Activated CD8-positive, alpha-beta T cell treated with anti-CD3 and anti-CD28 coated beads for 36 hours (primary cell): ENCODE data around the gene CSAD. TPM values are rescaled to one million over a fixed set of nuclear protein-coding genes. Genes with fewer than 3 reads are reported as not detected.
A peak's percentile ranks its signal among the peaks of the same experiment; 100 is the strongest.
"Not testable (repeated sequence)": the region's sequence is repeated elsewhere in the genome, so short reads cannot be mapped to it uniquely, and the experiment has no call there.

Experiments
- ATAC-seq: fragments of 200-7000 bp; cut with Tn5 transposase; one replicate; pipeline ENCODE4 v1.10.0; 2021; ENCODE audit warnings: mild to moderate bottlenecking, moderate library complexity
- CTCF ChIA-PET: fragments of 350-600 bp; sonication (Branson Sonifier 250); formaldehyde crosslinking; loops from one replicate; lab custom pipeline; 2021; ENCODE audit warnings: antibody characterized with exemption; lab: Charles Lee
- POLR2A ChIA-PET: fragments of 350-600 bp; sonication (Branson Sonifier 250); formaldehyde crosslinking; loops from one replicate; lab custom pipeline; 2021; ENCODE audit warnings: antibody characterized with exemption; lab: Charles Lee
- DNase-seq: peaks from one replicate; pipeline ENCODE4 v3.0.0-alpha.2; 2020
- H3K27ac Mint-ChIP-seq: one replicate; pipeline ENCODE4 v1.8.0; 2021; ENCODE audit warnings: mild to moderate bottlenecking, mixed read lengths
- H3K27me3 Mint-ChIP-seq: one replicate; pipeline ENCODE4 v1.8.0; 2021; ENCODE audit warnings: mixed read lengths
- H3K36me3 Mint-ChIP-seq: one replicate; pipeline ENCODE4 v1.8.0; 2021; ENCODE audit warnings: low read depth, mixed read lengths
- H3K4me1 Mint-ChIP-seq: one replicate; pipeline ENCODE4 v1.8.0; 2021; ENCODE audit warnings: low read depth, mixed read lengths
- H3K4me3 Mint-ChIP-seq: one replicate; pipeline ENCODE4 v1.8.0; 2021; ENCODE audit warnings: mild to moderate bottlenecking, moderate library complexity, mixed read lengths
- H3K9me3 Mint-ChIP-seq: one replicate; pipeline ENCODE4 v1.8.0; 2021; ENCODE audit warnings: mixed read lengths
- CTCF ChIP-seq: fragments of 200-600 bp; IDR thresholded peaks from one replicate; pipeline ENCODE4 v1.8.0; 2022; ENCODE audit warnings: antibody characterized with exemption, mild to moderate bottlenecking
- intact Hi-C: fragments of 100-400 bp; cut with micrococcal nuclease; formaldehyde crosslinking; loops from one replicate; pipeline ENCODE4 v1.10.0; 2022
- total RNA-seq, 2 experiments: library from RNA; stranded (reverse); gene quantifications; one replicate each; pipeline ENCODE4 v1.2.3, GENCODE V29; 2021

CSAD gene
- total RNA-seq, 2 experiments from 2014 or later, result 13.8 to 18.6 TPM

GRCh38 chr12:53180931-53181645 is 363 bp upstream of the CSAD start:
- peak; percentile 50 for ATAC-seq
- intact Hi-C loops, result no loop called here
- TF ChIP-seq CTCF, result no peak
- Mint-ChIP-seq H3K4me1 (peaks cover 50% of the 10 kb centered on the region), H3K27me3 (no peaks in the 10 kb centered on the region), H3K4me3 (peak overlapping the region; percentile 89), H3K36me3 (peaks cover 38% of the 10 kb centered on the region), H3K27ac (peak overlapping the region; percentile 91), H3K9me3 (no peaks in the 10 kb centered on the region)
- ChIA-PET POLR2A (interaction anchor here (1.0 to 6.7 kb wide), 17 partner anchors 10 to 142 kb away, joined by 3 to 91 read pairs (median 7); partner anchors contain the start of genes ESPL1, IGFBP6, ITGB7 and MYG1), CTCF (interaction anchor here (0.9 to 17.7 kb wide), 18 partner anchors 9 to 164 kb away, joined by 3 to 199 read pairs (median 6); partner anchors contain the start of genes AAAS, ESPL1 and SOAT2)
- peak; percentile 79 for DNase-seq

GRCh38 chr12:53179687-53180219 is 972 bp downstream of the CSAD start:
- ATAC-seq, result peak; percentile 7
- POLR2A ChIA-PET, result interaction anchor here (0.6 to 6.7 kb wide), 13 partner anchors 12 to 194 kb away, joined by 3 to 91 read pairs (median 9); partner anchors contain the start of genes AAAS, ESPL1, IGFBP6 and MYG1
- intact Hi-C loops, result no loop called here

GRCh38 chr12:53178803-53179202 is 1.9 kb downstream of the CSAD start:
- H3K4me1 Mint-ChIP-seq, result peaks cover 37% of the 10 kb centered on the region
- H3K27ac Mint-ChIP-seq, result peak overlapping the region; percentile 96
- ChIA-PET POLR2A (interaction anchor here (4.6 kb wide), 1 partner anchor 13 kb away, joined by 40 read pairs; no protein-coding TSS in a partner anchor), CTCF (interaction anchor here (1.6 to 17.7 kb wide), 2 partner anchors 18 to 89 kb away, joined by 11 to 199 read pairs; partner anchors contain the start of gene ESPL1)
- ATAC-seq, H3K9me3 Mint-ChIP-seq, H3K27me3 Mint-ChIP-seq, intact Hi-C loops, DNase-seq: not testable (repeated sequence)
- peak overlapping the region; percentile 89 for H3K4me3 Mint-ChIP-seq
- peaks cover 26% of the 10 kb centered on the region for H3K36me3 Mint-ChIP-seq

More at GRCh38 chr12:53179687-53180219, 972 bp downstream of the CSAD start:
- peaks cover 27% of the 10 kb centered on the region for H3K36me3 Mint-ChIP-seq
- H3K27me3 Mint-ChIP-seq, result no peaks in the 10 kb centered on the region
- no peak for TF ChIP-seq CTCF
- CTCF ChIA-PET, result interaction anchor here (0.7 to 17.7 kb wide), 14 partner anchors 8 to 148 kb away, joined by 3 to 199 read pairs (median 8); partner anchors contain the start of genes AAAS, ESPL1 and SOAT2
- peak overlapping the region; percentile 89 for H3K4me3 Mint-ChIP-seq
- peak overlapping the region; percentile 96 for H3K27ac Mint-ChIP-seq
- DNase-seq, result no peak
- no peaks in the 10 kb centered on the region for H3K9me3 Mint-ChIP-seq
- H3K4me1 Mint-ChIP-seq, result peaks cover 45% of the 10 kb centered on the region

- ATAC-seq, DNase-seq, H3K27me3 Mint-ChIP-seq, H3K4me3 Mint-ChIP-seq, H3K9me3 Mint-ChIP-seq, H3K27ac Mint-ChIP-seq, intact Hi-C loops: not testable (repeated sequence)
- peaks cover 25% of the 10 kb centered on the region for H3K4me1 Mint-ChIP-seq
- peaks cover 15% of the 10 kb centered on the region for H3K36me3 Mint-ChIP-seq
- POLR2A ChIA-PET, result interaction anchor here (1.0 to 1.6 kb wide), 2 partner anchors 10 to 19 kb away, joined by 3 to 5 read pairs; no protein-coding TSS in a partner anchor
- CTCF ChIA-PET, result interaction anchor here (17.7 kb wide), 1 partner anchor 17 kb away, joined by 199 read pairs; no protein-coding TSS in a partner anchor
Measured at GRCh38 chr12:53177447-53177846, 3.3 kb downstream of the CSAD start.

GRCh38 chr12:53176750-53177149 is 4.0 kb downstream of the CSAD start:
- no peak for TF ChIP-seq CTCF
- peaks cover 8% of the 10 kb centered on the region for H3K36me3 Mint-ChIP-seq
- H3K4me3 Mint-ChIP-seq, result no peak overlapping the region
- H3K4me1 Mint-ChIP-seq, result peaks cover 18% of the 10 kb centered on the region
- DNase-seq (no peak), ATAC-seq (no peak)
- ChIA-PET POLR2A (interaction anchor here (1.0 to 1.6 kb wide), 2 partner anchors 11 to 20 kb away, joined by 3 to 5 read pairs; no protein-coding TSS in a partner anchor), CTCF (interaction anchor here (0.7 to 17.7 kb wide), 4 partner anchors 11 to 110 kb away, joined by 3 to 199 read pairs (median 4); no protein-coding TSS in a partner anchor)
- H3K27me3 Mint-ChIP-seq, result no peaks in the 10 kb centered on the region
- no peaks in the 10 kb centered on the region for H3K9me3 Mint-ChIP-seq
- H3K27ac Mint-ChIP-seq, result no peak overlapping the region
- intact Hi-C loops, result no loop called here
